DLD1 (cell line): ENCODE measurements around the gene NUP50.

ENCODE experiments used
- in situ Hi-C: cut with HindIII; loops from 2 replicates; pipeline ENCODE4 v1.10.0; 2017; ENCODE audit warnings: low sequenced_read_pairs

The NUP50 gene

GRCh38 chr22:45192701-45193187 lies 29.0 kb downstream of the NUP50 start:
- in situ Hi-C loops = no loop called here

GRCh38 chr22:45194686-45195085 lies 31.0 kb downstream of the NUP50 start:
- in situ Hi-C loops = no loop called here

GRCh38 chr22:45195616-45196015 lies 31.9 kb downstream of the NUP50 start:
- in situ Hi-C loops = no loop called here

GRCh38 chr22:45196308-45196707 lies 32.6 kb downstream of the NUP50 start:
- in situ Hi-C loops = no loop called here

- in situ Hi-C loops = no loop called here
These were observed 33.3 kb downstream of the NUP50 start for GRCh38 chr22:45196926-45197605.

- in situ Hi-C loops = no loop called here
These were observed 34.1 kb downstream of the NUP50 start for GRCh38 chr22:45197606-45198462.

GRCh38 chr22:45198463-45198795 lies 34.7 kb downstream of the NUP50 start:
- in situ Hi-C loops = no loop called here

GRCh38 chr22:45199723-45200122 lies 36.0 kb downstream of the NUP50 start:
- in situ Hi-C loops = no loop called here

GRCh38 chr22:45200230-45200629 lies 36.5 kb downstream of the NUP50 start:
- in situ Hi-C loops = no loop called here

GRCh38 chr22:45200860-45201511 lies 37.3 kb downstream of the NUP50 start:
- in situ Hi-C loops = no loop called here

GRCh38 chr22:45201678-45202332 lies 38.1 kb downstream of the NUP50 start:
- in situ Hi-C loops = no loop called here

GRCh38 chr22:45202333-45203149 lies 38.8 kb downstream of the NUP50 start:
- in situ Hi-C loops = no loop called here

GRCh38 chr22:45203150-45203951 lies 39.6 kb downstream of the NUP50 start:
- in situ Hi-C loops = no loop called here

GRCh38 chr22:45204241-45204640 lies 40.5 kb downstream of the NUP50 start:
- in situ Hi-C loops = no loop called here

GRCh38 chr22:45204819-45205218 lies 41.1 kb downstream of the NUP50 start:
- in situ Hi-C loops = no loop called here

GRCh38 chr22:45205276-45205925 lies 41.7 kb downstream of the NUP50 start:
- in situ Hi-C loops = no loop called here

- in situ Hi-C loops = no loop called here
These were observed 42.5 kb downstream of the NUP50 start for GRCh38 chr22:45206233-45206632.

GRCh38 chr22:45207533-45207932 lies 43.8 kb downstream of the NUP50 start:
- in situ Hi-C loops = no loop called here
